Measurements from ENCODE around the gene KLF2.
A peak's percentile ranks its signal among the peaks of the same experiment; 100 is the strongest.
"Not testable (repeated sequence)": the region's sequence is repeated elsewhere in the genome, so short reads cannot be mapped to it uniquely, and the experiment has no call there.

KLF2 gene

GRCh38 chr19:16338470-16339360 lies 14.1 kb downstream of the KLF2 start:
- DNase-seq = no peak

GRCh38 chr19:16339361-16339725 lies 14.7 kb downstream of the KLF2 start:
- no peak for DNase-seq

DNA sequence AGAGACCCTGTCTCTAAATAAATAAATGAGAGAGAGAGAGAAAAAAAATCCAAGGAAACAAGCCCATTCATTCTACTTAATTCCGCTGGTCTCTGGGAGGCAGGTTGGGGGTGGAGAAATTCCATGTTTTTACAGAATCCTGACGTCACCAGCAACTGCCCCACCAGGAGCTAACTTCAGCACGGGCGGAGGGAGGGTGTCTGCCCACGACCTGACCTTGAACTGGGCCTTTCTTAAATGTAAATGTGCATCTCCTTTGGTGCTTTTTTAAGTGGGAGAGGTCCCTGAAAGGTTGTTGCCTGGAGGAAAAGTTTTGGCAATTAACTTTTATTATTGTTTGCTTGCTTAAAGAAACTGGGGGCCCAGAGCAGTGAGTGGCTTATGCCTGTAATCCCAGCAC lies 15.5 kb downstream of the KLF2 start:
- no peak for DNase-seq

DNA sequence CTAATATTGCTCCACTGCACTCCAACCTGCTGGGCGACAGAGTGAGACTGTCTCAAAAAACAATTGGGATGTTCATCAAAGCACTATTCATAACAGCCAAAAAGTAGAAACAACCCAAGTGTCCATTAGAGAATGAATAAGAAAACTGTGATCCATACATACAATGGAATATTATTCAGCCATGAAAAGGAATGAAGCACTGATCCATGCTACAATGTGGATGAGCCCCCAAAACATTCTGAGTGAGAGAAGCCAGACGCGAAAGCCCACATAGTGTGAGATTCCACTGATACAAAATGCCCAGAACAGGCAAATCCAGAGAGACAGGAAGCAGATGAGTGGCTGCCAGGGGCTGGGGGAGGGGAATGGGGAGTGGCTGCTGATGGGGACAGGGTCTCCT lies 16.0 kb downstream of the KLF2 start:
- no peak for DNase-seq

DNA sequence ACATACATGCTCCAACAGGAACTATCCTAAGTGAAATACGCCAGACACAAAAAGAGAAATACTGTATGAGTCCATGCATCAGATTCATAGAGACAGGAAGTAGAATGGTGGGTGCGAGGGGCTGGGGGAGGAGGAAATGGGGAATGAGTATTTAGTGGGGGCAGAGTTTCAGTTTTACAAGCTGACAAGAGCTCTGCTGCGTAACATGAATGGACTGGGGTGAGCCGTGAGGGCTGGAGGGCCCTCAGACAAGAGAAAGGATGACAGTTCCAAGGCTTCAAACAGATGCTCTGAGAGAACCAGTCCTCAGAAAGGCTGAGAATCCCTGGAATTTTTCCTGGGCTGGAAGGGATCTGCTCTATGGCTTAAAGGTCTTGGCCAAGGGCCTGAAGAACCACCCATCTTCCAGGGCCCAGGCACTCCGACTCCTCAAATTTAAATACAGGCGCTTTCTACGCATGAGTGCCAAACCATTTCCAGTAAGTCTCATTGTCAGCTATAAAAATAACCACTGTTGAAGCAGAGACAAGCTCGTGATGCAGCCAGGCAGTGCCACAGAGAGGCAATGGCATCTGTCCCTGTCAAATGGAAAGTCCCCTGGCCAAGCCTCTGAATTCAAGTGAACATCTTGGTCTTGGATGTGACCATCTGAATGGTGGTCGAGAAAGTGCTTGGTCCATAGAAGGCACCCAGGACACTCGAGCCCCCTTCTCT lies 17.5 kb downstream of the KLF2 start:
- DNase-seq = no peak

DNA sequence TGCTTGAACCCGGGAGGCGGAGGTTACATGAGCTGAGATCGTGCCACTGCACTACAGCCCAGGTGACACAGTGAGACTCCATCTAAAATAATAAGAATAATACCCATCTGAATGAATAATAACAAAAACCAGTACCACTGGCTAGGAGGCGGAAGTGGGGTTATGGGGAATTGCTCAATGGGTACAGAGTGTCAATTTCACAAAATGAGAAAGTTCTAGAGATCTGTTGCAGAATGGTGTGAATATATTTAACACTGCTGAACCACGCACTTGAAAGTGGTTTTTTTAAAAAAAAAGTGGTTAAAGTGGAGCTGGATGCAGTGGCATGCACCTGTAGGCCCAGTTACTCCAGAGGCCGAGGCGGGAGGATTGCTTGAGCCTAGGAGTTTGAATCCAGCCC lies 18.5 kb downstream of the KLF2 start:
- DNase-seq = no peak

GRCh38 chr19:16345457-16345856 lies 20.8 kb downstream of the KLF2 start:
- no peak for DNase-seq

DNA sequence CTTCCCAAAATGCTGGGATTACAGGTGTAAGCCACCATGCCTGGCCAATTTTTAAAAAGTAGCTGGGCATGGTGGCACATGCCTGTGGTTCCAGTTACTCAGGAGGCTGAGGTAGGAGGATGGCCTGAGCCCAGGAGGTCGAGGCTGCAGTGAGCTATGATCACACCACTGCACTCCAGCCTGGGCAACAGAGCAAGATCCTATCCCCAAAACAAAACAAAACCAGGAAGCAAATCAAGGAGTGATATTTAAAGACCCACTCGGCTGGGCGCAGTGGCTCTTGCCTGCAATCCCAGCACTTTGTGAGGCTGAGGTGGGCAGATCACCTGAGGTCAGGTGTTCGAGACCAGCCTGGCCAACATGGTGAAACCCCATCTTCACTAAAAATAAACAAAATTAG lies 22.5 kb downstream of the KLF2 start:
- not testable (repeated sequence) for DNase-seq

DNA sequence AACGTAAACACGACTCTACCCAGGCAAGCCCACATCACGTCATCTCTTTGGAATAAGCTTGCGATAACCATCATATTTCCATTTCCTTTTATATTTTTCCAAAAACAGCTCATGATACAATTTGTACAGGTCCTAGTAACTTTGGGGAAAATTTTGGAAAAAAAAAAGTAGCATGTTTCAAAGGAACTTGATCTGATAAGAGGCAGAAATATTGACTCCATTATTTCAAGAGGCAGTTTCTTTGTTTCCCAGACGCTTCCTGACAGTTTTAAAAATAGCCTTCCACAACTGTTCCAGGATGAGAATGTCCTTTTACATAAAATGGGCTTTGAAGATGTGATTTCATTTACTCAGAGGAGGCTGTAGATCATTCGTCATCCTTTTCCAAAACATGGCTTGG lies 23.1 kb downstream of the KLF2 start:
- DNase-seq = no peak

- no peak for DNase-seq
Observed at GRCh38 chr19:16349551-16350152, 25.0 kb downstream of the KLF2 start.

DNA sequence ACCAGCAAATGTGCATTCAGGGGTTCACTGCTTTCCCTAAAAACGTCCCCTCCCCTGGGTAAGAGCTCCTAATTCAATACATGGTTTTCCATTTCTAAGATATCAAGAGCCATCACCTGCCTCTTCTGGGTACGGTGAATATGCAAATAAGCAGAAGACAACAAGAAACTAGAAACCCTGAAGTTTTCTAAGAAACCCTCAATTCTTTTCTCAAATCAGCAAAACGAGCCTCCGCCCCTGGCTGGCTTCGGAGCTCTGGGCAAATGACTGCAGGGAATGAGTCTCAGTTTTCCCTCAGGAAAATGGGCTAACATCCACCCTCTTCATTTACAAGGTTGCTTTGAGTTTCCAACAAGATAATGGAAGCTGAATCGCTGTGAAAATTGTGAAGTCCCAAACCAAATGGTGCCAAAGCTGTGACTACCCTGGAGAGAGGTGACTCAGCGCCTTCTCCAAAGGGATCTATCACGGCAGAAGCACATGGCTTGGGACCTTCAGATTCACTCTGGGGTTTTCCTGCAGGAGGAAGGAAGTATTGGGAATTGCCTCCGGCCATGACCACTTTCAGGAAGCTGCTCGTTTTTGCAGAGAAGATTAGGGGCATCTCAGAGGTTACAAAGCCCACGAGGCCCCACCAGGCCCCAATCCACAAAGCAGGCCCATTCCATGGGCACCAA lies 26.6 kb downstream of the KLF2 start:
- DNase-seq = no peak

GRCh38 chr19:16355293-16356043 lies 30.8 kb downstream of the KLF2 start:
- DNase-seq = no peak

GRCh38 chr19:16358456-16358855 lies 33.8 kb downstream of the KLF2 start:
- DNase-seq = no peak

DNA sequence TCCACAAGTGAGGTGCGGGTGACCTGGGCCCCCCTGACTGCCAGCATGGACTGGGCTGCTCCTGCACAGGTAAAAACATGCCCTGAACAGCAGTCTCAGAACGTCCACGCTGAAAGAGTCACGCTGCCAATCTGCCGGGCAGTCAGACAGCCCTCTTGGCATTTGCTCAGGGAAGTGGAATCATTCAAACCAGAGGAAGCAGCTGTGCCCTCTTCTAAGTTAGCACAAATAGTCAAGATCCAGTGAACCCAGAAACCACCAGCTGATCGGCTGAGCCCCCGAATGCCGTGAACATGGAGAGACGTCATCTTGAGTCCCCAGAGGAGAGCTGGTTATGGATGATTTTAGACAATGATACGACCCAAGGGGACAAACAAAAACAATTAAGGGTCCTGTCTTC lies 34.4 kb downstream of the KLF2 start:
- DNase-seq = no peak

- no peak for DNase-seq
Observed at GRCh38 chr19:16359964-16360363, 35.3 kb downstream of the KLF2 start.

GRCh38 chr19:16360738-16361137 lies 36.1 kb downstream of the KLF2 start:
- DNase-seq = no peak

DNA sequence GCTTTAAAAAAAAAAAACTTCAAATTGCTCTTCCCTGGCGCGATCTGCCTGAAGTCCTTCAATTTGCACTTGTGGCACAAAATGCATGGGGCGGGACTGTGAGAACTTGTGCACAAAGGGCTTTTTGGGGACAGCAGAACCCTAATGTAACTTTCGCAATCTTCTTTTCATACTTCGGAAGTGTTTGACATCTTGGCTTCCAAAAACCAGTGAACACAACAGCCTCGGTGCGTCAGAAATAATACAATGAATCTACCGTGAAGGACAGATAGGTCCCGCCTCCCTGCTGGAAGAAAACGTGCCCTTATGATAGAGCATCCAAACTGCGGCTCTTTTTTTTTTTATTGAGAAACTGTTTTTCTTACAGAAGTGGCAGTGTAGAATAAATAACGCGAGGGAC lies 36.6 kb downstream of the KLF2 start:
- no peak for DNase-seq

- no peak for DNase-seq
Observed at GRCh38 chr19:16361926-16362325, 37.3 kb downstream of the KLF2 start.

DNA sequence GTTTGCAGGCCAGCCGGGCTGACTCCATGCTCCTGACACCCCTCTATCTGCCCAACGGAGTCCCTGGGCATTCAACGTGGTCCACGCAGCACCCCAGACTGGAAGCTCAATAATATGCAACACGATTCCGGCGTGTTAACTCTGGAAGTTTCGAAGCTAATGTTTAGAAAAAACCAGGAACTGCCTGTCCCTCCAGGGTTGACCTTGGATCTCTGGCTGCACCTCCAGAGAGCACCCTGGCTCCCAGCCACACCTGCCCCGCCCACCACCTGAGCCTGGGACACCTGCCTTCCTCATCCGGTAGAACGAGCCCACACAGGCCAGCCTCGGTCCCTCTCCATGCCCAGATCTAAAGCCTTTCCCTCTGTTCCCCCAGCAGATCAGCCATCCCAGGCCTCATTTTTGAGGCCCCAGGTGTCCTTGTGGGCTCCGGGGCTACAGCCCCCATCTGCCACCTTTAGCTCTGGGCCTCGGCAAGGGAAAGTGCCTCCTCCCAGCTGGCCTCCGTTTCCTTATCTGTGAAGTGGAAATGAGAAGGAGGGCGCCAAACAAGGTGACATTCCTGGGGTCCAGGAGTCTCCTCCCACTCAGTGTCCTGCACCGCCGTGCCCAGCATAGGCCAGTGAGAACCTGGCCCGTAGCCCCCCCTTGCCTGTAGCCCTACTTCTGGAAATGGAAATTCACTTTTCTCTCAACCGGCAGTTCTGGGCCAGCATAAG lies 38.7 kb downstream of the KLF2 start:
- DNase-seq = peak; percentile 45

- DNase-seq = no peak
Observed at GRCh38 chr19:16363852-16364230, 39.2 kb downstream of the KLF2 start.

DNA sequence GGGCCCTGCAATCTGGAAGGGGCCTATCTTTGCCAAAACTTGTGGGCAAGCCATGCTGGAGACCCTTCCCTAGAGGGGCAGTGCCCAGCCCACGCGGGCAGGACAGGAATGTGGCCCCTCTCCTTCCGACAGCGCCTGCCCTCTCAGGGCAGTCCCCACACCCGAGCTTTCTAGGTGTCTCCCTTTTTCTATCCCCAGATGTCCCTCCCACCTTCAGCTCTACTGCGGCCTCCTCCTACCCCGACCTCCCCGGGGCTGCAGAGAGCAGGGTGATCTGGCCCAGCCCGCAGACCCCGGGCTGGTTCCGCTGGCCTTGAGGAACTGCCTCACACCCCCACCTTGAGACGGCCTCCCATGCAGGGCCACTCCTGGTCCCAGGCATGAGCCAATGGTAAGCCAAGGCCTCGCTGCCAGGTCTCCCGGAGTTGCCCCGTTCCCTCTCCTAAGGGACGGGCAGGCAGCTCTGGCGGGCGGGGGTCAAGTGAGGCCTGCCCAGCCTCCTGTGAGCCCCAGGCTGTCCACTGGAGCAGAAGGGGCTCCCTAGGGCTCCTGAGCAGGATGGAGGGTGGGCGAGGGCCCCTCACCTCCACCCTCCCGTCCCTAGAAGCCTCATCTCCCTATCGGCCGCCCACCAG lies 39.7 kb downstream of the KLF2 start:
- DNase-seq = no peak

Data from NCI-H510A (cell line).